CD4-positive, alpha-beta memory T cell (primary cell): ENCODE data around the gene CIAPIN1. TPM values are rescaled to one million over a fixed set of nuclear protein-coding genes. Genes with fewer than 3 reads are reported as not detected.
A peak's percentile ranks its signal among the peaks of the same experiment; 100 is the strongest.
"Not testable (repeated sequence)": the region's sequence is repeated elsewhere in the genome, so short reads cannot be mapped to it uniquely, and the experiment has no call there.

ENCODE experiments used
- CTCF ChIA-PET: fragments of 350-600 bp; sonication (Branson Sonifier 250); formaldehyde crosslinking; loops from one replicate; lab custom pipeline; 2021; ENCODE audit warnings: inconsistent platforms; ENCODE audit not compliant: partially characterized antibody; lab: Charles Lee
- POLR2A ChIA-PET: fragments of 350-600 bp; sonication (Branson Sonifier 250); formaldehyde crosslinking; loops from one replicate; lab custom pipeline; 2021; ENCODE audit not compliant: partially characterized antibody; lab: Charles Lee
- DNase-seq, 5 donors: peaks; one replicate each; pipeline versions ENCODE4 v3.0.0 to v3.0.0-alpha.2; 2020 to 2022; ENCODE audit warnings: mixed read lengths in 1 of 5
- H3K27ac ChIP-seq: one replicate; pipeline ENCODE4 v1.7.0; 2013; ENCODE audit warnings: low read depth, low read length
- H3K27me3 ChIP-seq: 2 replicates; pipeline ENCODE4 v1.7.0; 2013; ENCODE audit warnings: mild to moderate bottlenecking, low read length, moderate library complexity; ENCODE audit not compliant: insufficient read depth
- H3K36me3 ChIP-seq: 2 replicates; pipeline ENCODE4 v1.7.0; 2013; ENCODE audit warnings: mild to moderate bottlenecking, low read length, moderate library complexity; ENCODE audit not compliant: insufficient read depth
- H3K4me1 ChIP-seq: 2 replicates; pipeline ENCODE4 v1.7.0; 2013; ENCODE audit warnings: mild to moderate bottlenecking, low read length, moderate library complexity; ENCODE audit not compliant: insufficient read depth
- H3K4me3 ChIP-seq, 2 donors: one replicate each; pipeline ENCODE4 v1.7.0; 2013; ENCODE audit warnings: low read length in 2 of 2, mild to moderate bottlenecking in 1 of 2
- H3K9me3 ChIP-seq, 2 donors: one replicate each; pipeline ENCODE4 v1.7.0; 2013; ENCODE audit warnings: low read length in 2 of 2, control low read depth in 1 of 2; ENCODE audit not compliant: control insufficient read depth in 1 of 2
- H3K27ac Mint-ChIP-seq, 7 donors: one replicate each; pipeline ENCODE4 v1.8.0; 2020 to 2021; ENCODE audit warnings: mixed read lengths in 7 of 7, mild to moderate bottlenecking in 6 of 7, inconsistent platforms in 3 of 7, moderate library complexity in 3 of 7
- H3K27me3 Mint-ChIP-seq, 2 donors: one replicate each; pipeline ENCODE4 v1.8.0; 2020 to 2021; ENCODE audit warnings: mixed read lengths in 2 of 2
- H3K36me3 Mint-ChIP-seq, 2 donors: one replicate each; pipeline ENCODE4 v1.8.0; 2020 to 2021; ENCODE audit warnings: mixed read lengths in 2 of 2, inconsistent platforms in 1 of 2, mild to moderate bottlenecking in 1 of 2
- H3K4me1 Mint-ChIP-seq, 4 donors: one replicate each; pipeline ENCODE4 v1.8.0; 2020 to 2021; ENCODE audit warnings: mixed read lengths in 4 of 4, mild to moderate bottlenecking in 1 of 4
- H3K4me3 Mint-ChIP-seq, 8 donors: one replicate each; pipeline ENCODE4 v1.8.0; 2020 to 2021; ENCODE audit warnings: mixed read lengths in 8 of 8, mild to moderate bottlenecking in 7 of 8, moderate library complexity in 6 of 8, inconsistent platforms in 3 of 8
- H3K9me3 Mint-ChIP-seq, 8 donors: one replicate each; pipeline ENCODE4 v1.8.0; 2020 to 2021; ENCODE audit warnings: mixed read lengths in 8 of 8, mild to moderate bottlenecking in 5 of 8, inconsistent platforms in 3 of 8, moderate library complexity in 1 of 8
- intact Hi-C: fragments of 100-400 bp; cut with micrococcal nuclease; formaldehyde crosslinking; loops from one replicate; pipeline ENCODE4 v1.15.1; 2023
- polyA plus RNA-seq, 2 donors: library from polyadenylated mRNA; unstranded; fragments of 300-500 nt; fragmentation: Illumina TruSeq; gene quantifications; one replicate each; pipeline ENCODE4 v1.2.3, GENCODE V29; 2021
- total RNA-seq, 2 experiments: library from RNA; stranded (reverse); gene quantifications; one replicate each; pipeline ENCODE4 v1.2.3, GENCODE V29; 2021

The CIAPIN1 gene
- total and polyA plus RNA-seq, 4 experiments from 2014 or later = 28.1 to 65.3 (median 37.0) TPM

- H3K4me3 ChIP-seq, H3K9me3 ChIP-seq, H3K27me3 Mint-ChIP-seq, H3K27ac ChIP-seq, H3K27me3 ChIP-seq, H3K4me1 ChIP-seq, H3K4me3 Mint-ChIP-seq, DNase-seq, POLR2A ChIA-PET: not testable (repeated sequence)
- peak overlapping the region in 1 of 7 donors; percentile 13 for H3K27ac Mint-ChIP-seq
- peaks cover 0 to 16% (median 7%) of the 10 kb centered on the region in 4 donors for H3K4me1 Mint-ChIP-seq
- CTCF ChIA-PET = interaction anchor here (0.6 to 3.4 kb wide), 2 partner anchors 22 to 657 kb away, joined by 3 to 13 read pairs; no protein-coding TSS in a partner anchor
- H3K9me3 Mint-ChIP-seq = peaks cover 0 to 15% (median 10%) of the 10 kb centered on the region in 8 donors
- peaks cover 10% of the 10 kb centered on the region for H3K36me3 ChIP-seq
- intact Hi-C loops = loop anchor here (10.0 kb wide), 1 partner anchor 256 kb away; the partner anchor contains the start of genes PSME3IP1 and RSPRY1
- peaks cover 47% of the 10 kb centered on the region in 2 donors for H3K36me3 Mint-ChIP-seq
Measured at GRCh38 chr16:57440551-57440950, 6.6 kb downstream of the CIAPIN1 start.

GRCh38 chr16:57439947-57440346 lies 7.2 kb downstream of the CIAPIN1 start:
- H3K4me1 Mint-ChIP-seq = peaks cover 0 to 15% (median 7%) of the 10 kb centered on the region in 4 donors
- H3K27me3 ChIP-seq, POLR2A ChIA-PET, H3K4me3 ChIP-seq, H3K9me3 ChIP-seq, H3K4me3 Mint-ChIP-seq, DNase-seq, H3K27me3 Mint-ChIP-seq, H3K4me1 ChIP-seq, H3K27ac ChIP-seq: not testable (repeated sequence)
- intact Hi-C loops = loop anchor here (10.0 kb wide), 1 partner anchor 255 kb away; the partner anchor contains the start of genes PSME3IP1 and RSPRY1
- H3K36me3 ChIP-seq = peaks cover 13% of the 10 kb centered on the region
- H3K36me3 Mint-ChIP-seq = peaks cover 50 to 53% of the 10 kb centered on the region in 2 donors
- CTCF ChIA-PET = interaction anchor here (3.4 kb wide), 1 partner anchor 22 kb away, joined by 13 read pairs; no protein-coding TSS in a partner anchor
- peak overlapping the region in 1 of 7 donors; percentile 13 for H3K27ac Mint-ChIP-seq
- peaks cover 0 to 15% (median 10%) of the 10 kb centered on the region in 8 donors for H3K9me3 Mint-ChIP-seq

- CTCF ChIA-PET = interaction anchor here (0.8 to 1.4 kb wide), 3 partner anchors 11 to 26 kb away, joined by 3 to 4 read pairs (median 4); partner anchors contain the start of genes CIAPIN1 and POLR2C
- H3K36me3 Mint-ChIP-seq = peaks cover 63 to 85% of the 10 kb centered on the region in 2 donors
- no peak for DNase-seq
- intact Hi-C loops = no loop called here
- Histone ChIP-seq H3K9me3 (no peaks in the 10 kb centered on the region), H3K27me3 (no peaks in the 10 kb centered on the region), H3K36me3 (peaks cover 48% of the 10 kb centered on the region), H3K4me1 (no peaks in the 10 kb centered on the region), H3K4me3 (no peak overlapping the region), H3K27ac (no peak overlapping the region)
- H3K4me1 Mint-ChIP-seq = peaks cover 0 to 4% (median 2%) of the 10 kb centered on the region in 4 donors
- no peak overlapping the region for H3K4me3 Mint-ChIP-seq
- H3K9me3 Mint-ChIP-seq = peaks cover 0 to 13% (median 10%) of the 10 kb centered on the region in 8 donors
- H3K27me3 Mint-ChIP-seq = no peaks in the 10 kb centered on the region
- POLR2A ChIA-PET = interaction anchor here (2.3 kb wide), 1 partner anchor 11 kb away, joined by 5 read pairs; the partner anchor contains the start of genes CIAPIN1 and COQ9
- H3K27ac Mint-ChIP-seq = peak overlapping the region in 1 of 7 donors; percentile 46
Measured at GRCh38 chr16:57435838-57436237, 11.3 kb downstream of the CIAPIN1 start.

- POLR2A ChIA-PET = no interaction called here
- H3K27ac ChIP-seq = no peak overlapping the region
- H3K27me3 ChIP-seq = no peaks in the 10 kb centered on the region
- H3K27ac Mint-ChIP-seq = peak overlapping the region in 3 of 7 donors; percentile 36 to 60 (median 47)
- H3K4me3 ChIP-seq = no peak overlapping the region
- intact Hi-C loops = no loop called here
- peak in 1 of 5 donors; percentile 24 for DNase-seq
- peaks cover 0 to 4% (median 2%) of the 10 kb centered on the region in 4 donors for H3K4me1 Mint-ChIP-seq
- CTCF ChIA-PET = interaction anchor here (2.5 kb wide), 1 partner anchor 16 kb away, joined by 22 read pairs; no protein-coding TSS in a partner anchor
- no peaks in the 10 kb centered on the region for H3K4me1 ChIP-seq
- H3K36me3 Mint-ChIP-seq = peaks cover 58 to 79% of the 10 kb centered on the region in 2 donors
- H3K27me3 Mint-ChIP-seq = no peaks in the 10 kb centered on the region
- H3K4me3 Mint-ChIP-seq = peak overlapping the region in 1 of 8 donors; percentile 31
- H3K9me3 ChIP-seq = no peaks in the 10 kb centered on the region
- H3K9me3 Mint-ChIP-seq = peaks cover 0 to 2% (median 0%) of the 10 kb centered on the region in 8 donors
- peaks cover 57% of the 10 kb centered on the region for H3K36me3 ChIP-seq
Measured at GRCh38 chr16:57434003-57434402, 13.2 kb downstream of the CIAPIN1 start.

- H3K27me3 ChIP-seq = no peaks in the 10 kb centered on the region
- POLR2A ChIA-PET = no interaction called here
- H3K27ac ChIP-seq = no peak overlapping the region
- intact Hi-C loops = no loop called here
- Mint-ChIP-seq H3K27ac (peak overlapping the region in 2 of 7 donors; percentile 64 to 75), H3K4me3 (no peak overlapping the region), H3K4me1 (peaks cover 0 to 3% (median 1%) of the 10 kb centered on the region in 4 donors), H3K36me3 (peaks cover 57 to 78% of the 10 kb centered on the region in 2 donors), H3K27me3 (no peaks in the 10 kb centered on the region), H3K9me3 (no peaks in the 10 kb centered on the region)
- DNase-seq = no peak
- no peaks in the 10 kb centered on the region for H3K4me1 ChIP-seq
- CTCF ChIA-PET = interaction anchor here (1.5 to 2.5 kb wide), 2 partner anchors 14 to 15 kb away, joined by 3 to 22 read pairs; no protein-coding TSS in a partner anchor
- H3K36me3 ChIP-seq = peaks cover 61% of the 10 kb centered on the region
- no peaks in the 10 kb centered on the region for H3K9me3 ChIP-seq
- H3K4me3 ChIP-seq = no peak overlapping the region
Measured at GRCh38 chr16:57432989-57433388, 14.2 kb downstream of the CIAPIN1 start.

- CTCF ChIA-PET = interaction anchor here (1.5 to 2.5 kb wide), 2 partner anchors 14 kb away, joined by 3 to 22 read pairs; no protein-coding TSS in a partner anchor
- Histone ChIP-seq H3K4me3 (no peak overlapping the region), H3K9me3 (no peaks in the 10 kb centered on the region), H3K27ac (no peak overlapping the region), H3K4me1 (no peaks in the 10 kb centered on the region), H3K36me3 (peaks cover 61% of the 10 kb centered on the region), H3K27me3 (no peaks in the 10 kb centered on the region)
- peaks cover 0 to 3% (median 1%) of the 10 kb centered on the region in 4 donors for H3K4me1 Mint-ChIP-seq
- intact Hi-C loops = no loop called here
- peaks cover 60 to 80% of the 10 kb centered on the region in 2 donors for H3K36me3 Mint-ChIP-seq
- H3K27ac Mint-ChIP-seq = no peak overlapping the region
- POLR2A ChIA-PET = no interaction called here
- H3K27me3 Mint-ChIP-seq = no peaks in the 10 kb centered on the region
- no peak overlapping the region for H3K4me3 Mint-ChIP-seq
- no peak for DNase-seq
- H3K9me3 Mint-ChIP-seq = no peaks in the 10 kb centered on the region
Measured at GRCh38 chr16:57432505-57432904, 14.7 kb downstream of the CIAPIN1 start.

- CTCF ChIA-PET = interaction anchor here (2.1 kb wide), 1 partner anchor 13 kb away, joined by 16 read pairs; no protein-coding TSS in a partner anchor
- no peak overlapping the region for H3K4me3 Mint-ChIP-seq
- H3K36me3 Mint-ChIP-seq = peaks cover 66 to 78% of the 10 kb centered on the region in 2 donors
Measured at GRCh38 chr16:57430955-57431354, 16.2 kb downstream of the CIAPIN1 start.

More at GRCh38 chr16:57430955-57431354, 16.2 kb downstream of the CIAPIN1 start:
- no peak overlapping the region for H3K27ac ChIP-seq
- no peaks in the 10 kb centered on the region for H3K27me3 ChIP-seq
- no peak overlapping the region for H3K4me3 ChIP-seq
- H3K27ac Mint-ChIP-seq = no peak overlapping the region
- DNase-seq = no peak
- H3K36me3 ChIP-seq = peaks cover 61% of the 10 kb centered on the region
- H3K9me3 Mint-ChIP-seq = no peaks in the 10 kb centered on the region
- no peaks in the 10 kb centered on the region for H3K27me3 Mint-ChIP-seq
- H3K4me1 ChIP-seq = no peaks in the 10 kb centered on the region
- intact Hi-C loops = no loop called here
- no peaks in the 10 kb centered on the region for H3K9me3 ChIP-seq
- peaks cover 0 to 3% (median 1%) of the 10 kb centered on the region in 4 donors for H3K4me1 Mint-ChIP-seq
- POLR2A ChIA-PET = no interaction called here
